Colonic mucosa (tissue), 4 donors: ENCODE data around the gene POU4F3. TPM values are rescaled to one million over a fixed set of nuclear protein-coding genes. Genes with fewer than 3 reads are reported as not detected.
A peak's percentile ranks its signal among the peaks of the same experiment; 100 is the strongest.

Source experiments
- DNase-seq: peaks from one replicate; pipeline ENCODE4 v3.0.0-alpha.2; 2020
- H3K27ac ChIP-seq: fragments of 200-600 bp; one replicate; pipeline ENCODE4 v1.8.0; 2021
- H3K27me3 ChIP-seq: fragments of 200-600 bp; one replicate; pipeline ENCODE4 v1.8.0; 2021
- H3K36me3 ChIP-seq: fragments of 200-600 bp; one replicate; pipeline ENCODE4 v1.8.0; 2021
- H3K4me1 ChIP-seq: fragments of 200-600 bp; one replicate; pipeline ENCODE4 v1.8.0; 2021; ENCODE audit warnings: mild to moderate bottlenecking
- H3K4me3 ChIP-seq: fragments of 200-600 bp; one replicate; pipeline ENCODE4 v1.8.0; 2021
- H3K9ac ChIP-seq, 2 donors: one replicate each; pipeline ENCODE4 v1.7.0; 2013; ENCODE audit warnings: control low read depth in 2 of 2, low read depth in 2 of 2, low read length in 2 of 2
- H3K9me3 ChIP-seq: fragments of 200-600 bp; one replicate; pipeline ENCODE4 v1.8.0; 2021
- intact Hi-C: fragments of 100-400 bp; cut with DNase I; formaldehyde crosslinking; loops from one replicate; pipeline ENCODE4 v1.14.1; 2022
- total RNA-seq, 2 donors: library from RNA; stranded (reverse); fragmentation: NEBNext Ultra II Directional in 1 of 2; extraction: Animal tissue kit (Norgen Biotek cat#: 25700) in 1 of 2; gene quantifications; one replicate each; pipeline ENCODE4 v1.2.1, GENCODE V29; 2021
- TF ChIP-seq, protein P1 (sequence below): fragments of 200-600 bp; IDR thresholded peaks from one replicate; pipeline ENCODE4 v1.8.0; 2022; ENCODE audit warnings: antibody characterized with exemption, mild to moderate bottlenecking
- donor health status: healthy.
- donor health status: DM: no; HTN: no; CAD: no.
- donor health status: DM: no; HTN: no; CAD: no.

Gene POU4F3
- total RNA-seq, 2 donors from 2014 or later = not detected

DNA sequence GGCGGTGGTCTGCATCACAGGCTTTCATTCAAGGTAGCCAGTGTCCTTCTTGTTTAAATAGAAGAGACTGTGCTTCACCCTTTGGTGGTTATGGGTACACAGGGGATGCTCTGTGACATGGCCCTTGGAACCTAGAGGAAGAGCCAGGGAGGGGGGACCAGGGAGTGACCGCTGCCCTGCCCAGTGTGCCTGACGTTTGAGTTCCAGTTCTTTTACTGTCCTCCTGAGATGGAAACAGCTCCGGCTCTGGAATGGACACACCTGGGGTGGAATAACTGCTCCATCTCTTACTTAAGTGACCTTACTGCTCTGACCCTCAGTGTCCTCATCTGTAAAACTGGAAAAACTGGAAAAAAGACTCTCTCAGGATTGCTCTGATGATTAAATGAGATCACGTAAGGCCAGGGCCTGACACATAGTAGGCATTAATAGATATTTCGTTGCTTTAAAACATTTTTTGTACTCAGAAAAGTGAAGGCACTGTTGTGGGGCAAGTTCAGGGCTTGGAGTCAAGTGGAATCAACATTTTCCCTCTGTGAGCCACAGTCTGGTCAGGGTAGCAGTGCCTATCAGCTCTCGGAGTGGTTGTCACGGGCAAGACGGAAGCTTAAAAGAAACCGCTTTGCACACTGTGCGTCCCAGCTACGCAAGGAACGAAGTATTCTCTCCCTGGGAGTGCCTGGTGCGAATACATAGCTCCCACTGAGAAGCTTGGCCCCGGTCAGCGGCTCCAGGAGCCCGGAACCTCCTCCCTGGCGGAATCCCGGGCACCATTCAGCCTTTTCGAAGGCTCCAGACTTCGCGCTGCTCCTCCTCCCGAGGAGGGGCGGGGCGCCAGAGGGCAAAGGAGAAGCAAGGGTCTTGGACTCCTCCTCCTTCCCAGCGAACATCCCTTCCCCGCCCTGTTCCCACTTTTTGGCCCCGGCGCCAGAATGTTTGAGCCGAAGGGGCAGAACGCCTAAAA is 5.8 kb downstream of the POU4F3 start:
- Histone ChIP-seq H3K9me3 (no peaks in the 10 kb centered on the region), H3K4me1 (peaks cover 3% of the 10 kb centered on the region), H3K27ac (no peak overlapping the region), H3K4me3 (no peak overlapping the region), H3K27me3 (peaks cover 67% of the 10 kb centered on the region), H3K36me3 (no peaks in the 10 kb centered on the region), H3K9ac (no peak overlapping the region)
- TF ChIP-seq, protein P1, sequence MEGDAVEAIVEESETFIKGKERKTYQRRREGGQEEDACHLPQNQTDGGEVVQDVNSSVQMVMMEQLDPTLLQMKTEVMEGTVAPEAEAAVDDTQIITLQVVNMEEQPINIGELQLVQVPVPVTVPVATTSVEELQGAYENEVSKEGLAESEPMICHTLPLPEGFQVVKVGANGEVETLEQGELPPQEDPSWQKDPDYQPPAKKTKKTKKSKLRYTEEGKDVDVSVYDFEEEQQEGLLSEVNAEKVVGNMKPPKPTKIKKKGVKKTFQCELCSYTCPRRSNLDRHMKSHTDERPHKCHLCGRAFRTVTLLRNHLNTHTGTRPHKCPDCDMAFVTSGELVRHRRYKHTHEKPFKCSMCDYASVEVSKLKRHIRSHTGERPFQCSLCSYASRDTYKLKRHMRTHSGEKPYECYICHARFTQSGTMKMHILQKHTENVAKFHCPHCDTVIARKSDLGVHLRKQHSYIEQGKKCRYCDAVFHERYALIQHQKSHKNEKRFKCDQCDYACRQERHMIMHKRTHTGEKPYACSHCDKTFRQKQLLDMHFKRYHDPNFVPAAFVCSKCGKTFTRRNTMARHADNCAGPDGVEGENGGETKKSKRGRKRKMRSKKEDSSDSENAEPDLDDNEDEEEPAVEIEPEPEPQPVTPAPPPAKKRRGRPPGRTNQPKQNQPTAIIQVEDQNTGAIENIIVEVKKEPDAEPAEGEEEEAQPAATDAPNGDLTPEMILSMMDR = no peak
- intact Hi-C loops = no loop called here
- peak; percentile 18 for DNase-seq

DNA sequence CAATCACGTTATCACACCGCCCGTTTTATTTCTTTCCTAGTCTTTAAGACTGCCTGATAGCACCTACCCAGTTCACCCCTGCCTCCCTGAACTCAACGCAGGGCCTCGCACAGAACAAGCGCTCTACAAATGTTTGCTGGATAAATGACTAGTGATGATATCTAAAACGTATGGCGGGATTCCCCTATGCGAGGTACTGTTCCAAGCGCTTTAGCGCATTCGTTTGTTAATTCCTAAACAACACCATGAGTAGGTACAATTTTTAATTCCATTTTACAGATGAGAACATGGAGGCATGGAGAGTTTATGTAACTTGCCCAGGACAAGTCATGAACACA is 6.6 kb downstream of the POU4F3 start:
- Histone ChIP-seq H3K4me3 (no peak overlapping the region), H3K9ac (no peak overlapping the region), H3K4me1 (peaks cover 3% of the 10 kb centered on the region), H3K27ac (no peak overlapping the region), H3K9me3 (no peaks in the 10 kb centered on the region), H3K36me3 (no peaks in the 10 kb centered on the region), H3K27me3 (peaks cover 59% of the 10 kb centered on the region)
- intact Hi-C loops = no loop called here
- no peak for DNase-seq
- TF ChIP-seq, protein P1 = no peak

DNA sequence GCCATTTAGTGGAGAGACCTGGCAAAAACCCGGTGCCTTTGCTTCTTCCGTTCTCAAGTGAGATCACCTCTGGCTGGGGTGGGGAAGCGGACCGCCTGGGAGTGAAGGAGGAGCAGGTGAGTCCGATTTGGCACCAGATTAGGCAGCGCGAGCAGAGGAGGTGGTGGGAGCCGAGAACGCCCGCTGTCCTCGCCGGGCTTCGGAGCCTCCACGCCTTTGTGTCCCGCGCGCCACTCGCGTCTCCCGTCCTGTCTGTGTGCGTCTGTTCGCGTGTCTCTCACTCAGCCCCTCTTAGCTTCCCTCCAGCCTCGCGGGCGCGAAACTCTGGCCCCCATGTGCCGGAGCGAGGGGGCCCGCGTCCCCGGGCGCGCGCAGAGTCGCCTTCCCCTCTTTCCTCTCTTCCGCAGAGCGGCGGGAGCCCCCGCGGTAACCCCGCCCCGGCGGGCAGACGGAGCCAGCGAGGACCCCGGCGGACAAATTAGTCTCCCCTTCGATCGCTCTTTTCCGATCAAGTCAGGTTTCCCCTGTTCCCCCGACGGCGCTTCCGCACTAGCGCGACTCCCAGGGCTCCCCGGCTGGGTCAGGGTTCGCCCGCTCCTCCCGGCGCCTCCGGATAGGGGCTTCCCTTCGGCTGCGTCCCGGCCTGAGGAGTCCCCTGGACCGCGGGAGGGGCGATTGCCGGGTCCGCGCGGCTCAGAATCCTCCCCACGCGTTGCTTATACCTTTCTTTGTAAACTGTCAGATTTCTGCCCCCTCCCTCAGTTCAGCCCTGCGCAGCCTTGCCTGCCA is 7.1 kb downstream of the POU4F3 start:
- Histone ChIP-seq H3K27ac (no peak overlapping the region), H3K4me3 (no peak overlapping the region), H3K27me3 (peaks cover 54% of the 10 kb centered on the region), H3K36me3 (no peaks in the 10 kb centered on the region), H3K4me1 (peaks cover 3% of the 10 kb centered on the region), H3K9ac (no peak overlapping the region), H3K9me3 (no peaks in the 10 kb centered on the region)
- DNase-seq = no peak
- TF ChIP-seq, protein P1 = no peak
- intact Hi-C loops = no loop called here

DNA sequence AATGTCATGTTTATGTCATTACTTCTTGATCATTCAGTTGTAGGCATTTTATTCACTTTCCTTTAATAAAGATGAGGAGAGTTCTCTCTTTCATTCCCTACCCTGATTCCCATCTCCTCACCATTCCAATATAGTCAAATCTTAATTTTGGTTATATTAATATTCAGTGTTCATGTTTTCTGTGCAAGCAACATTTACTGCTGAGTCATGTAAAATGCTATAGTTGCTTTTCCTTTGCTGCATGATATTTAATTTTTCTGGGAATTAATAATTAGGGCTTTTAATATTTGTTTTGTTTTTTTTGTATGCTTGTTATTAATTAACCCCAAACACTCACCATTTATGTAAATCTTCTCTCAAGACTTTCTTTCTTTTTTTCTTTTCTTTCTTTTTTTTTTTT is 18.5 kb downstream of the POU4F3 start:
- intact Hi-C loops = no loop called here
- H3K27me3 ChIP-seq = no peaks in the 10 kb centered on the region
- no peak for DNase-seq
- no peaks in the 10 kb centered on the region for H3K36me3 ChIP-seq
- TF ChIP-seq, protein P1 = no peak
- no peak overlapping the region for H3K4me3 ChIP-seq
- no peak overlapping the region for H3K9ac ChIP-seq
- H3K9me3 ChIP-seq = no peaks in the 10 kb centered on the region
- H3K27ac ChIP-seq = no peak overlapping the region
- no peaks in the 10 kb centered on the region for H3K4me1 ChIP-seq

DNA sequence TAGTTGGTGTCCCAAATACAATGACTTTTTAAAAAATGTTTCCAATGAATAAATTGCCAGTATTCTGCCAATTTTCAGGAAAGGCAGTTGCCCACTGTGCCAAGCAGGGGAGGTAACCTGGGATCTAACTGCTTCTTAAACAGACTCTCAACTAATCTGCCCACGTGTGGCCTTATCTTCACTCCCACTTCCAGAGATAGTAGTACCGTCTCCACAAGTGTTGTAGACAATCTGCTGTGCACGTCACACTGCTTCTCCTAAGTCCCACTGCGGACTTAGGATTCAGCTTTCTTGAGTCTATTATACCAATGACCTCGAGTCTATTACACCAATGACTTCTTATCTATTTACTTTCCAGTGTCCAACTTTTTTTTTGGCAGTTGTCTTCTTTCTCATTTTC is 21.2 kb downstream of the POU4F3 start:
- Histone ChIP-seq H3K4me3 (no peak overlapping the region), H3K4me1 (no peaks in the 10 kb centered on the region), H3K27me3 (no peaks in the 10 kb centered on the region), H3K9ac (no peak overlapping the region), H3K27ac (no peak overlapping the region), H3K9me3 (no peaks in the 10 kb centered on the region), H3K36me3 (no peaks in the 10 kb centered on the region)
- TF ChIP-seq, protein P1 = no peak
- no peak for DNase-seq
- intact Hi-C loops = no loop called here
